ENCODE measurements around the gene SDC1.

GRCh38 chr2:20198796-20199632 lies 25.9 kb downstream of the SDC1 start:
- TF ChIP-seq CTCF (IDR thresholded peaks at IDR 0.05; ENCODE audit: control extremely low read depth in 1 of 3, insufficient read depth in 1 of 3, low read depth in 1 of 3, low read length in 3 of 3): no peak
- TF ChIP-seq CHD2 (IDR thresholded peaks at IDR 0.05; ENCODE audit: low read length): no peak
- TF ChIP-seq POLR2A (IDR thresholded peaks at IDR 0.05; ENCODE audit: control extremely low read depth in 1 of 2, low read depth in 2 of 2, low read length in 2 of 2): no peak
- no peak for TF ChIP-seq CTBP2 (IDR thresholded peaks at IDR 0.05; ENCODE audit: borderline replicate concordance, insufficient read depth, insufficient read length, low read length)
- TF ChIP-seq EP300 (IDR thresholded peaks at IDR 0.05; ENCODE audit: borderline replicate concordance in 1 of 2, low read depth in 2 of 2, low read length in 2 of 2): no peak
- TF ChIP-seq POLR2AphosphoS5 (IDR thresholded peaks at IDR 0.05; ENCODE audit: low read depth, low read length): no peak
- TF ChIP-seq HDAC2 (IDR thresholded peaks at IDR 0.05; ENCODE audit: borderline replicate concordance in 1 of 2, low read depth in 2 of 2, low read length in 2 of 2): no peak
- no peak for TF ChIP-seq GTF2F1 (IDR thresholded peaks at IDR 0.05; ENCODE audit: borderline replicate concordance, low read depth, low read length)
- TF ChIP-seq, protein P1, sequence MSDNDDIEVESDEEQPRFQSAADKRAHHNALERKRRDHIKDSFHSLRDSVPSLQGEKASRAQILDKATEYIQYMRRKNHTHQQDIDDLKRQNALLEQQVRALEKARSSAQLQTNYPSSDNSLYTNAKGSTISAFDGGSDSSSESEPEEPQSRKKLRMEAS (IDR thresholded peaks at IDR 0.05): no peak
